ENCODE data around the gene WWP2.
"Not testable (repeated sequence)": the region's sequence is repeated elsewhere in the genome, so short reads cannot be mapped to it uniquely, and the experiment has no call there.

The WWP2 gene

GRCh38 chr16:69794486-69794885 lies 32.4 kb downstream of the WWP2 start:
- no peak for DNase-seq (ENCODE audit: extremely low read depth, low read depth)
- TF ChIP-seq CTCF (IDR thresholded peaks at IDR 0.05; ENCODE audit: low read depth, low read length, missing control alignments): no peak
- no peak overlapping the region for H3K4me3 ChIP-seq (replicated peaks; ENCODE audit: low read depth, low read length)

- TF ChIP-seq CTCF (IDR thresholded peaks at IDR 0.05; ENCODE audit: low read depth, low read length, missing control alignments): peak; percentile 82
- H3K4me3 ChIP-seq (replicated peaks; ENCODE audit: low read depth, low read length): no peak overlapping the region
- peak; percentile 65 for DNase-seq (ENCODE audit: extremely low read depth, low read depth)
Observed at GRCh38 chr16:69796285-69797118, 34.4 kb downstream of the WWP2 start.

GRCh38 chr16:69798466-69798865 lies 36.3 kb downstream of the WWP2 start:
- no peak overlapping the region for H3K4me3 ChIP-seq (replicated peaks; ENCODE audit: low read depth, low read length)
- DNase-seq (ENCODE audit: extremely low read depth, low read depth): no peak
- peak; percentile 44 for TF ChIP-seq CTCF (IDR thresholded peaks at IDR 0.05; ENCODE audit: low read depth, low read length, missing control alignments)

- no peak for TF ChIP-seq CTCF (IDR thresholded peaks at IDR 0.05; ENCODE audit: low read depth, low read length, missing control alignments)
- no peak overlapping the region for H3K4me3 ChIP-seq (replicated peaks; ENCODE audit: low read depth, low read length)
- DNase-seq (ENCODE audit: extremely low read depth, low read depth): no peak
Observed at GRCh38 chr16:69799611-69800031, 37.5 kb downstream of the WWP2 start.

GRCh38 chr16:69804297-69804696 lies 42.2 kb downstream of the WWP2 start:
- no peak for DNase-seq (ENCODE audit: extremely low read depth, low read depth)
- TF ChIP-seq CTCF (IDR thresholded peaks at IDR 0.05; ENCODE audit: low read depth, low read length, missing control alignments): no peak
- H3K4me3 ChIP-seq (replicated peaks; ENCODE audit: low read depth, low read length): no peak overlapping the region

- not testable (repeated sequence) for DNase-seq (ENCODE audit: extremely low read depth, low read depth); H3K4me3 ChIP-seq (replicated peaks; ENCODE audit: low read depth, low read length)
Observed at GRCh38 chr16:69806776-69807175, 44.6 kb downstream of the WWP2 start.

GRCh38 chr16:69812688-69813014 lies 50.5 kb downstream of the WWP2 start:
- DNase-seq (ENCODE audit: extremely low read depth, low read depth): no peak
- no peak overlapping the region for H3K4me3 ChIP-seq (replicated peaks; ENCODE audit: low read depth, low read length)
- TF ChIP-seq CTCF (IDR thresholded peaks at IDR 0.05; ENCODE audit: low read depth, low read length, missing control alignments): no peak

Data from HFF-Myc (cell line).